Activated naive CD4-positive, alpha-beta T cell treated with anti-CD3 and anti-CD28 coated beads, Interleukin-2, amount 10 ng/mL, durations not matched to agents 5 hours and 36 hours (primary cell): ENCODE measurements around the gene ST8SIA6. TPM values are rescaled to one million over a fixed set of nuclear protein-coding genes. Genes with fewer than 3 reads are reported as not detected.

Experiments
- total RNA-seq, 2 experiments: library from RNA; stranded (reverse); gene quantifications; one replicate each; pipeline ENCODE4 v1.2.3, GENCODE V29; 2021

Gene ST8SIA6, protein sequence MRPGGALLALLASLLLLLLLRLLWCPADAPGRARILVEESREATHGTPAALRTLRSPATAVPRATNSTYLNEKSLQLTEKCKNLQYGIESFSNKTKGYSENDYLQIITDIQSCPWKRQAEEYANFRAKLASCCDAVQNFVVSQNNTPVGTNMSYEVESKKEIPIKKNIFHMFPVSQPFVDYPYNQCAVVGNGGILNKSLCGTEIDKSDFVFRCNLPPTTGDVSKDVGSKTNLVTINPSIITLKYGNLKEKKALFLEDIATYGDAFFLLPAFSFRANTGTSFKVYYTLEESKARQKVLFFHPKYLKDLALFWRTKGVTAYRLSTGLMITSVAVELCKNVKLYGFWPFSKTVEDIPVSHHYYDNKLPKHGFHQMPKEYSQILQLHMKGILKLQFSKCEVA
- 1 to 10 TPM; 2.1 to 2.3 TPM for total RNA-seq

DNA sequence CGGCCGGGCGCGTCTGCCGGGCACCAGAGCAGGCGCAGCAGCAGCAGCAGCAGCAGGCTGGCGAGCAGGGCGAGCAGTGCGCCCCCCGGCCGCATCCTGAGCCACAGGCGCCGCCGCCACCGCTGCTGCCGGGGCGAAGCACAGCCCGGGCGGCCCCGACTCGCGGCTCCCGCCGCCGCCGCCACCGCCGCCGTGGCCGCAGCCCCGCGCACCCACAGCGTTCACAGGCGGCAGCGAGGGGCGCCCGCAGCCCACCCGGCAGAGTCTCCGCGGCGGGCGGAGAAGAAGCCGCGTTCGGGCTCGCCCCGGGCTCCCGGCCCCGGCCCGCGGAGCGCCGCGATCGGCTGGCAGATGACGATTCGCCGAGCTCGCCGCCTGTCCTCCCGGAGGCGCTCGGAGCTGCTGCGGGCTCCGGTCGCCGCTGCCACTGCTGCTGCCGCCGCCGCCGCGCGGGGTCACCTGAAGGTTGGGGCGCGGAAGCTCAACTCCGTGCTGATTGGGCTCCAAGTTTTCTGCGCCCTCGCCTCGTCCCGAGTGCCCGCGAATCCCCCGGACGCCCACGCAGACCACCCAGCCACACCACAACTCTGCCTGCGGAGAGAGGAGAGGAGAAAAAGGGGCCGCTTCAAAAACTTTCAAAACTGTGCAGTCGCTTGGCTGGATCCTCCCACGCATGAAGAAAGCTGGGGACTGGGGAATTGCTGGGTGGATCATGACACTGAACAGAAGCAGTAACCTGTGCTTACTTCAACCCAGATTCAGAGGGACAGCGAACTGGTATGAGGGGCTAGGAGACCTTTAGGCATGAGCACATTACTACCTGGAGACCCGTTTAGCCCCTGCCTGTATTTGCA lies at the start of gene ST8SIA6:
Gene ST8SIA6 (minus strand): TSS at position 435 of the 854 bp plus-strand sequence. CDS start 340 bp downstream, at position 95.

Other genes starting within 250 kb of the ST8SIA6 start
- 1,000 to 10,000 TPM; 2,139 to 2,169 TPM for gene VIM, start 226.4 kb downstream of the ST8SIA6 start, total RNA-seq
- gene HACD1, start 162.8 kb upstream of the ST8SIA6 start, total RNA-seq, result 1 to 10 TPM; 1.5 to 1.6 TPM
- 10 to 100 TPM; 21.2 to 23.5 TPM for gene STAM, start 189.6 kb upstream of the ST8SIA6 start, total RNA-seq